Suppressor macrophage (primary cell): ENCODE data around the gene IQUB.
"Not testable (repeated sequence)": the region's sequence is repeated elsewhere in the genome, so short reads cannot be mapped to it uniquely, and the experiment has no call there.

ENCODE experiments used
- DNase-seq, 4 experiments: peaks; one replicate each; pipeline ENCODE4 v3.0.0-alpha.2; 2020 to 2022

The IQUB gene

GRCh38 chr7:123539871-123540270, 5.5 kb upstream of the IQUB start:
- no peak for DNase-seq

- no peak for DNase-seq
These were observed 4.5 kb upstream of the IQUB start for GRCh38 chr7:123538897-123539296.

DNA sequence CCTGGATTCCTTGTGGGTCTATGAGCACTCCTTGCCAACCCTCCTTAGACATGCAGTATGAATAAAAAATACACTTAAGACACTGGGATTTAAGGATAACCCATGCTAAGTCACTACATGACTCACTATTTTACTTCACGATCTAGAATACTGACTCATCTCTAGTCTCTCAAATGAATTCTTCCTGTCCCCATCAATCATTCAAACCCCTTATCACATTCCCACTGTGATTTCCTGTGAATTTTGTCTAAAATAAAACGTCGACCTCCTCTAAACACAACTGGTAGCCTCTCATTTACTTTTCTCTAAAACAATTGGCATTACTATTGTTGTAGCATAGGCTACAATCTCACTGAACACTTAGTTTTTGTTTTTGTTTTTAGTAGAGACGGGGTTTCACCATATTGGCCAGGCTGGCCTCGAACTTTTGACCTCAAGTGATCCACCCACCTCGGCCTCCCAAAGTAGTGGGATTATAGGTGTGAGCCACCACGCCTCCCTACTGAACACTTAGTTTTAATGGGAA, 3.9 kb upstream of the IQUB start:
- DNase-seq, result no peak

- peak in 3 of 4 experiments; percentile 26 to 50 (median 37) for DNase-seq
These were observed 2.7 kb upstream of the IQUB start for GRCh38 chr7:123537026-123537642.

DNA sequence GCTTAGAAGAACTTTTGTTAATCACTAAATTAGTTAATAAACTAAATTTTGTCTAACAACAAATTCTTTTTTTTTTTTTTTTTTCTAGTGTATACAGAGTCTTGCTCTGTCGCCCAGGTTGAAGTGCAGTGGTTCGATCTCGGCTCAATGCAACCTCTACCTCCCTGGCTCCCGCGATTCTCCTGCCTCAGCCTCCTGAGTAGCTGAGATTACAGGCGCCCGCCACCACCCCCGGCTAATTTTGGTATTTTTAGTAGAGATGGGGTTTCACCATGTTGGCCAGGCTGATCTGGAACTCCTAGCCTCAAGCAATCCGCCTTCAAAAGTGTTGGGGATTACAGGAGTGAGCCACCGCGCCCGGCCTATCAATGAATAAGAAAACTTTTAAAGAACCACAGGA, 1.1 kb upstream of the IQUB start:
- no peak for DNase-seq

GRCh38 chr7:123533929-123534382, 439 bp downstream of the IQUB start:
- no peak for DNase-seq

- DNase-seq, result no peak
These were observed 860 bp downstream of the IQUB start for GRCh38 chr7:123533553-123533917.

DNA sequence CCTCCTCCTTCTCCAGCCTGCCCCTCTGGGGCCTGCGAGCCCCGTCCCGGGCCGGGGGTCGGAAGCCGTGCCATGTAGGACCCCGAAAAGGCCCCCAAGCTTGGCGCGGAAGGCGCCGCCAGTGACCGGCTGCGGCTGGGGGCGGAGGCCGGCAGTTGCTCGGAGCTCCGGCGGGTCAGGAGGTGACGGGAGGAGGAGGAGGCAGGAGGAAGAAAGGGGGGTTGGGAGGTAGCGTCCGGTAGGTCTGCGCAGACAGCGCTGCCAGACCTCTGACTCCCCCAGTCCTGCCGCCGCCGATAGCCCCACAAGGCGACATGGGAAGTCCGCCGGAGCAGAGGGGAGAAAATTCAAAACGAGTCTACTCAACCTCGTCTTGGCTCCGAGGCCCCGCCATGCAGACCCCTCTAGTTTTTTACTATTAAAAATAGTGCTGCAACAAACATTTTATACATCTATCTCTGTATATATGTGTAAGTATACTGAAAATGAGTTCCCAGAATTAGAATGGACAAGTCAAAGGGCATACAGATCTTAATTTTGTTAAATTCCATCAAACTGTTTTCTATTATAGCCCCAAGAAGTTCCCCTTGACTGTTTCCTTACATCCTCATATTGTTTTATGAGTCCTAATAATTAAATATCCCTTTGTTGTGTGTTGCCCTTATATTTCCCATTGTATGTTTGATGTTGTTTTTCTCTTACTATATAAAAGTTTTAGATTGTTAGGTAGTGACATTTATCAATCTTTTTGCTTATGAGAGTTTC, 1.4 kb downstream of the IQUB start:
- DNase-seq, result peak in 2 of 4 experiments; percentile 23 to 25

GRCh38 chr7:123532343-123532742, 2.1 kb downstream of the IQUB start:
- DNase-seq, result not testable (repeated sequence)

- not testable (repeated sequence) for DNase-seq
These were observed 4.3 kb downstream of the IQUB start for GRCh38 chr7:123530035-123530591.

DNA sequence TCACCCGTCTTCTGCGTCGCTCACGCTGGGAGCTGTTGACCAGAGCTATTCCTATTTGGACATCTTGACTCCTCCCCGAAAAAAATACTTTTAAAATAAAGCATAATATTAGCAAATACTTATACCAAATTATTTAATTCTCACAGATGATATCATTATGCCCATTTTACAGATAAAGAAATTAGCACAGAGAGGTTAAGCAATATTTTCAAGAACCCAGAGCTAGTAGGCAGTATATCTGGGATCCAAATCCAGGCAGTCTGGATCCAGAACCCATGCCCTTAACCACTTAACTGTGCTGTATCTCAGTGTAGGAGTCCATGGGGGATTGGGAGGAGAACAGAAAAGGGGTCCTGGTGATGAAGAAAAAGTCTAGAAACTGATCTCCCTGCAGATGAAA, 6.1 kb downstream of the IQUB start:
- no peak for DNase-seq

DNA sequence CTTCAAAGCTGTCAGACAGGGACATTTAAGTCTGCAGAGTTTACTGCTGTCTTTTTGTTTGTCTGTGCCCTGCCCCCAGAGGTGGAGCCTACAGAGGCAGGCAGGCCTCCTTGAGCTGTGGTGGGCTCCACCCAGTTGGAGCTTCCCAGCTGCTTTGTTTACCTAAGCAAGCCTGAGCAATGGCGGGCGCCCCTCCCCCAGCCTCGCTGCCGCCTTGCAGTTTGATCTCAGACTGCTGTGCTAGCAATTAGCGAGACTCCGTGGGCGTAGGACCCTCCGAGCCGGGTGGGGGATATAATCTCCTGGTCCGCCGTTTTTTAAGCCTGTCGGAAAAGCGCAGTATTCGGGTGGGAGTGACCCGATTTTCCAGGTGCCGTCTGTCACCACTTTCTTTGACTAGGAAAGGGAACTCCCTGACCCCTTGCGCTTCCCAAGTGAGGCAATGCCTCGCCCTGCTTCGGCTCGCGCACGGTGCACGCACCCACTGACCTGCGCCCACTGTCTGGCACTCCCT, 6.6 kb downstream of the IQUB start:
- DNase-seq, result not testable (repeated sequence)

DNA sequence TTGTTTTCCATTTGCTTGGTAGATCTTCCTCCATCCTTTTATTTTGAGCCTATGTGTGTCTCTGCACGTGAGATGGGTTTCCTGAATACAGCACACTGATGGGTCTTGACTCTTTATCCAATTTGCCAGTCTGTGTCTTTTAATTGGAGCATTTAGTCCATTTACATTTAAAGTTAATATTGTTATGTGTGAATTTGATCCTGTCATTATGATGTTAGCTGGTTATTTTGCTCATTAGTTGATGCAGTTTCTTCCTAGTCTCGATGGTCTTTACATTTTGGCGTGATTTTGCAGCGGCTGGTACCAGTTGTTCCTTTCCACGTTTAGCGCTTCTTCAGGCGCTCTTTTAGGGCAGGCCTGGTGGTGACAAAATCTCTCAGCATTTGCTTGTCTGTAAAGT, 7.9 kb downstream of the IQUB start:
- DNase-seq, result not testable (repeated sequence)

- no peak for DNase-seq
These were observed 12.3 kb downstream of the IQUB start for GRCh38 chr7:123522066-123522465.

DNA sequence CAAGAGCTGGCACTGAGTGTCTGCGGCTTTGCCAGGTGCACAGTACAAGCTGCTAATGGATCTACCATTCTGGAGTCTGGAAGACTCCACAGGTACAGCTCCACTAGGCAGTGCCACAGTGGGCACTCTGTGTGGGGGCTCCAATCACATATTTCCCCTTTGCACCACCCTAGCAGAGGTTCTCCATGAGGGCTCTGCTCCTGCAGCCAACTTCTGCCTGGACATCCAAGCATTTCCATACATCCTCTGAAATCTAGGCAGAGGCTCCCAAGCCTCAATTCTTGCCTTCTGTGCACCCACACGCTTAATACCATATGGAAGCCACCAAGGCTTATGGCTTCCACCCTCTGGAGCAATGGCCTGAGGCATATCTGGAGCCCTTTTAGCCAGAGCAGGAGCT, 29.2 kb downstream of the IQUB start:
- no peak for DNase-seq

DNA sequence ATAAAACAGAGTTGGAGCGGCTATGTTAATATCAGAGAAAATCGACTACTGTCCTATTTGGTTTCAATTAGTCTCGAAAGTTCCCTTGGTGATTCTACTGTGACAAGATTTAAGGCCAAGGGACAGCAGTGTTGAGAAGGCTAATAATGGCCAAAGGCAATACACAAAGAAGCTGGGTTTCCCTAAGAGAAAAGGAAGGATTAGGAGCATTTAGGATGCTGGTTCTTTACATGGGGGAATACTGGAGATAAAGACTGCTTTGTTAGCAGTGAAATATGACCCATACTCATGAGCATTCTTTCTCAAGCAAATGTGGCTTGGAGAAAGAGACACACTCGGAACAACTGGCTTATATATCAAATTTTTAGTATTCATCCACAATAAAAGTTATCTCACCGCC, 32.2 kb downstream of the IQUB start:
- no peak for DNase-seq

DNA sequence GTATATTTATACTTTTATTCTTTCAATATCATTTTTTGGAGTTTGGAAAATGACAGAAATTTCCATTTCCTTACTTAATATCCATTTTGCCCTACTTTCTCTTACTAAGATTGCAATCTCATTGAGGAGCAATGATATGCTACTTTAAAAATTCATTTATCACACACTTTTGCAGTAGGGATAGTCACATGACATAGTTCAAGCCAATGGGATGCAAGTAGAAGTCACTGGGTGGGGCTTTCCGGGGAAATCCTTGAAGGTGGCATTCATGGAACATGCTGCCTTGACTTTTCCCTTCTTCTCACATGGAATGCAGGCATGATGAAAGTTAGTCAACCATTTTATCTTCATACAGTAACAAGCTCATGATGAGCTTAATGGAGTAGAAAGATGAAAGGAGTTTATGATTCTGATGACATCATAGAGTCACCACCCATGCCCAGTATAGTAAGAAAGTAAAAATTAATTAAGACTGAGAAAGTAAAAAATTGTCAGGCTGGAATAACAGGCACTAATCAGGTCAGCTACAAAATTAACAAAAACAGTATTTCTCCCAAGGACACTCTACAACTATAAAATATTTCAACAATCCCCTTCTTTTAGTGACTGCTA, 33.4 kb downstream of the IQUB start:
- DNase-seq, result no peak

DNA sequence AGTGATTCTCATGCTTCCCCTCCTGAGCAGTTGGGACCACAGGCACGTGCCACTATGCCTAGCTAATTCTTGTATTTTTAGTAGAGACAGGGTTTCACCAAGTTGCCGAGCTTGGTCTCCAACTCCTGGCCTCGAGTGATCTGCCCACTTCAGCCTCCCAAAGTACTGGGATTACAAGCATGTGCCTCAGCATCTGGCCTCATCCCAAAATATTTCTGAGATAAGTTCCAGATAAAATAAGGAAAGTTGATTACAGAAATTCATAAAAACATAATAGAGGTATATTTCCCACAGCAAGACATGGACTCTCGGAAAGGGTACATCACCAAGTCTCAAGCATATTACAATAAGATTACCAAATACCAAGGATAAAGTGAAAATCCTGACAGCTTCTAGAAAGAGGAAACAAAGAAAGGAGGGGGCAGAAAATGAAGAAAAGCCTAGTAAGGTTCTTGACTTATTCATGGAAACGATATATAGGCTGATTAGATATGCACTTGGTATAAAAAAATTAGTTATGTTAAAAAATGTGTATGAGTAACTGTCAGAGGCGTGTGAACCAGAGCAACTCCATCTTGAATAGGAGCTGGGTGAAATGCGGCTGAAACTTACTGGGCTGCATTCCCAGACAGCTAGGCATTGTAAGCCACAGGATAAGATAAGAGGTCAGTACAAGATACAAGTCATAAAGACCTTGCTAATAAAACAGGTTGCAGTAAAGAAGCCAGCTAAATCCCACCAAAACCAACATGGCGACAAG, 35.0 kb downstream of the IQUB start:
- no peak for DNase-seq

DNA sequence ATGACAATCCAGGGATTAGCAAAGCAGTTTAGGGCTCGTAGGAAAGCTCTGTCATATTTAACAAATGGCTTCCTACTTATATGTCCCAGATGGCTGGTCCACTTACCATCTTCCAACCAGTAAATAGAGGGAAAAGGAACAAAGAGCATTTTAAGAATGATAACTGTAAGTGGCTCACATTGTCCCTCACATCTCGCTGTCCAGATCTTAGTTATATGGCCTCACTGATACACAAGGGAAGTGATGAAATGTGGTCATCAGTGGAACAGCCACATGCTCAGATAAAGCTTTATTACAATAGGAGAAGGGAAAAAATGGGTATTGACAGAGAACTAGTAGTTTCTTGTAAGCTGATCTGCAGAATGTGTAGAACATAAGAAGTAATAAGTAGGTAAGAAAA, 35.8 kb downstream of the IQUB start:
- no peak for DNase-seq

- no peak for DNase-seq
These were observed 36.4 kb downstream of the IQUB start for GRCh38 chr7:123498031-123498430.

DNA sequence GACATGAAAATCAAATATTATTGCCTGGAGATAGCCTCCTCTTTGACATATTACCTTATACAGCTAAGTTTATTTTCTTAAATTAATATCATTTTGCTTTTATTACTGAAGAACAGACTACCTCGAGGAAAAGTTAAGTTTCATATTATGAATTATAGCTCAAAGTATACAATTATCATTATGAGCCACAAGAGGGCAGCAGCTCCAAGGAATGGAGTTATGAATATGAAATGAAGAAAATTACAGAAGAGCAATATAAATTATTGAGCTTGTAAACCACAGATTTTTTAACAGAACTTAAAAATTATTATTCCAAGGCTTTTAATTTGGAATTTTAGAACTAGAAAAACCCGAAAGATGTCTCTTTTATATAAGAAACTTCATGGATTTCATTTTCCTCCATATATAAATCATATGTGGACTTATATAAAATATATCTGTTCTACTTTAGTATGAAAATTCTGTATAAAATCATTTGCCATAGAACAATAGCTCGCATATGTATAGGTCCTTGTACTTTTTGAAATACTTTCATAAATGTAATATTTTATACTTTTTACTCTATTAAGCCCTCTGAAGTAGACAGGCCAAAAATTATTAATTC, 40.1 kb downstream of the IQUB start:
- DNase-seq, result peak; percentile 43 to 75 (median 62)

GRCh38 chr7:123492485-123492884, 41.9 kb downstream of the IQUB start:
- DNase-seq, result no peak
